Trophoblast cell (in vitro differentiated cells and primary cell): ENCODE measurements around the gene ZNF410.

Experiments used
- DNase-seq, 2 donors: peaks; one replicate each; pipeline ENCODE4 v3.0.0-alpha.2; 2016
- H2AFZ ChIP-seq: 2 replicates; pipeline ENCODE4 v1.6.1; 2013; ENCODE audit warnings: low read length, moderate library complexity, mild to moderate bottlenecking; ENCODE audit not compliant: insufficient read depth, poor library complexity
- H2AK5ac ChIP-seq: 2 replicates; pipeline ENCODE4 v1.6.1; 2013; ENCODE audit warnings: mild to moderate bottlenecking, low read length
- H2BK120ac ChIP-seq: 2 replicates; pipeline ENCODE4 v1.6.1; 2013; ENCODE audit warnings: low read length, mild to moderate bottlenecking, moderate library complexity; ENCODE audit not compliant: insufficient read depth, poor library complexity
- H2BK12ac ChIP-seq: 2 replicates; pipeline ENCODE4 v1.6.1; 2013; ENCODE audit warnings: mild to moderate bottlenecking, low read length, moderate library complexity
- H2BK5ac ChIP-seq: 2 replicates; pipeline ENCODE4 v1.6.1; 2013; ENCODE audit warnings: low read length, low read depth, moderate library complexity, mild to moderate bottlenecking; ENCODE audit not compliant: poor library complexity
- H3K14ac ChIP-seq: 2 replicates; pipeline ENCODE4 v1.6.1; 2013; ENCODE audit warnings: mild to moderate bottlenecking, low read length
- H3K18ac ChIP-seq: 2 replicates; pipeline ENCODE4 v1.6.1; 2013; ENCODE audit warnings: mild to moderate bottlenecking, low read length
- H3K23ac ChIP-seq: 2 replicates; pipeline ENCODE4 v1.6.1; 2013; ENCODE audit warnings: low read length
- H3K27ac ChIP-seq: 2 replicates; pipeline ENCODE4 v1.5.1; 2013; ENCODE audit warnings: low read depth, mild to moderate bottlenecking, inconsistent platforms, low read length, moderate library complexity
- H3K27me3 ChIP-seq: 2 replicates; pipeline ENCODE4 v1.6.1; 2013; ENCODE audit warnings: inconsistent platforms, mild to moderate bottlenecking, low read length, moderate library complexity; ENCODE audit not compliant: insufficient read depth
- H3K36me3 ChIP-seq, 2 experiments: 1 replicate in 1 of 2; 2 replicates in 1 of 2; pipeline ENCODE4 v1.6.1; 2013; ENCODE audit warnings: low read length in 2 of 2, mild to moderate bottlenecking in 2 of 2, moderate library complexity in 1 of 2; ENCODE audit not compliant: insufficient read depth in 2 of 2, control insufficient read depth in 1 of 2
- H3K4ac ChIP-seq: 2 replicates; pipeline ENCODE4 v1.6.1; 2013; ENCODE audit warnings: low read depth, mild to moderate bottlenecking, low read length, moderate library complexity
- H3K4me1 ChIP-seq, 2 experiments: 1 replicate in 1 of 2; 2 replicates in 1 of 2; pipeline ENCODE4 v1.6.1; 2013; ENCODE audit warnings: low read length in 2 of 2, mild to moderate bottlenecking in 2 of 2, moderate library complexity in 1 of 2; ENCODE audit not compliant: insufficient read depth in 2 of 2, control insufficient read depth in 1 of 2
- H3K4me2 ChIP-seq: 2 replicates; pipeline ENCODE4 v1.6.1; 2013; ENCODE audit warnings: inconsistent platforms, mild to moderate bottlenecking, low read length, moderate library complexity
- H3K4me3 ChIP-seq: 2 replicates; pipeline ENCODE4 v1.5.1; 2013; ENCODE audit warnings: mild to moderate bottlenecking, low read depth, low read length, inconsistent platforms
- H3K79me1 ChIP-seq: one replicate; pipeline ENCODE4 v1.6.1; 2013; ENCODE audit warnings: low read length
- H3K79me2 ChIP-seq: 2 replicates; pipeline ENCODE4 v1.6.1; 2013; ENCODE audit warnings: low read length, mild to moderate bottlenecking; ENCODE audit not compliant: control insufficient read depth, insufficient read depth, poor library complexity
- H3K9ac ChIP-seq: 2 replicates; pipeline ENCODE4 v1.6.1; 2013; ENCODE audit warnings: mild to moderate bottlenecking, low read length
- H3K9me3 ChIP-seq: 2 replicates; pipeline ENCODE4 v1.6.1; 2013; ENCODE audit warnings: low read depth, mild to moderate bottlenecking, control low read depth, inconsistent platforms, low read length; ENCODE audit not compliant: insufficient read depth
- H4K12ac ChIP-seq: 2 replicates; pipeline ENCODE4 v1.6.1; 2013; ENCODE audit warnings: low read depth, mild to moderate bottlenecking, low read length, moderate library complexity
- H4K8ac ChIP-seq: 2 replicates; pipeline ENCODE4 v1.6.1; 2013; ENCODE audit warnings: low read depth, mild to moderate bottlenecking, low read length, moderate library complexity
- H4K91ac ChIP-seq: one replicate; pipeline ENCODE4 v1.6.1; 2013; ENCODE audit warnings: low read depth, mild to moderate bottlenecking, low read length, moderate library complexity
- WGBS: extraction: QIAGEN DNeasy Blood & Tissue Kit; methylation state at CpG from one replicate; pipeline ENCODE4 v1.1.7; 2013; ENCODE audit warnings: missing lambda C conversion rate; ENCODE audit not compliant: insufficient read length, insufficient coverage; ENCODE audit errors: extremely low coverage; 5-methylcytosine and 5-hydroxymethylcytosine counted together

ZNF410 gene

DNA sequence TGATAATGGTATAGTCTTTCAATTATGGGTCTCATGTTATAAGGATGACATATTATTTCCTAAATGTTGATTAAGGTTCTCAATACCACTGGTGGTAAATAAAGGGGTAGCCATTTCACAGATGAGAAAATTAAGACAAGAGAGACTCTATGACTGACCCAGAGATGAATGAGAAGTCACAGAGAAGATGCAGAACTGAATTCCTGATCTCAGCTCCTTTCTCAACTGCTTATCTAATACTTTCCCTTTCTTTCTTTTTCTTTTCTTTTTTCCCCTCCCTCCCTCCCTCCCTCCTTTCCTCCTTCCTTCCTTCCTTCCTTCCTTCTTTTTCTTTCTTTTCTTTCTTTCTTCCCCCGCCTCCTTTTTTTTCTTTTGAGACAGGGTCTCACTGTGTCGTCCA, 43.4 kb upstream of the ZNF410 start:
- H2BK120ac ChIP-seq = no peak overlapping the region
- no peak overlapping the region for H3K4me3 ChIP-seq
- H3K9me3 ChIP-seq = no peaks in the 10 kb centered on the region
- no peaks in the 10 kb centered on the region for H3K36me3 ChIP-seq
- H2AK5ac ChIP-seq = no peak overlapping the region
- H2AFZ ChIP-seq = no peak overlapping the region
- H3K79me1 ChIP-seq = no peaks in the 10 kb centered on the region
- no peak overlapping the region for H2BK12ac ChIP-seq
- no peaks in the 10 kb centered on the region for H3K27me3 ChIP-seq
- no peak for DNase-seq
- H4K8ac ChIP-seq = no peak overlapping the region
- no peak overlapping the region for H3K14ac ChIP-seq
- no CpG with 5 or more reads among the region's 2 CpGs for WGBS
- H3K9ac ChIP-seq = no peak overlapping the region
- H3K18ac ChIP-seq = no peak overlapping the region
- no peak overlapping the region for H4K91ac ChIP-seq
- no peak overlapping the region for H2BK5ac ChIP-seq
- H3K79me2 ChIP-seq = no peaks in the 10 kb centered on the region
- no peak overlapping the region for H4K12ac ChIP-seq
- no peak overlapping the region for H3K4ac ChIP-seq
- H3K27ac ChIP-seq = no peak overlapping the region
- no peak overlapping the region for H3K23ac ChIP-seq
- H3K4me2 ChIP-seq = no peak overlapping the region
- H3K4me1 ChIP-seq = no peaks in the 10 kb centered on the region

- Histone ChIP-seq H3K9ac (no peak overlapping the region), H3K9me3 (no peaks in the 10 kb centered on the region), H3K4ac (no peak overlapping the region), H4K8ac (no peak overlapping the region), H3K27me3 (no peaks in the 10 kb centered on the region), H3K4me3 (no peak overlapping the region), H3K4me1 (peaks cover 5 to 6% of the 10 kb centered on the region in 2 experiments), H4K12ac (no peak overlapping the region), H3K14ac (no peak overlapping the region), H2AFZ (no peak overlapping the region), H3K23ac (no peak overlapping the region), H3K79me1 (peaks cover 7% of the 10 kb centered on the region), H3K36me3 (no peaks in the 10 kb centered on the region), H2BK5ac (no peak overlapping the region), H3K4me2 (no peak overlapping the region), H2BK12ac (no peak overlapping the region), H3K18ac (no peak overlapping the region), H2AK5ac (no peak overlapping the region), H3K27ac (no peak overlapping the region), H4K91ac (no peak overlapping the region), H3K79me2 (peaks cover 2% of the 10 kb centered on the region), H2BK120ac (no peak overlapping the region)
- DNase-seq = no peak
- whole genome bisulfite sequencing = no CpG with 5 or more reads among the region's 4 CpGs
These were observed 39.7 kb upstream of the ZNF410 start for GRCh38 chr14:73846947-73847346.

- WGBS = no CpG with 5 or more reads among the region's 6 CpGs
- Histone ChIP-seq H3K36me3 (peaks cover 0 to 2% of the 10 kb centered on the region in 2 experiments), H2AK5ac (no peak overlapping the region), H4K8ac (peak overlapping the region; percentile 72), H4K91ac (peak overlapping the region; percentile 77), H3K9ac (no peak overlapping the region), H3K23ac (no peak overlapping the region), H4K12ac (peak overlapping the region; percentile 61), H2BK5ac (peak overlapping the region; percentile 23), H2BK120ac (peak overlapping the region; percentile 84), H3K4ac (peak overlapping the region; percentile 12), H3K4me1 (peaks cover 8% of the 10 kb centered on the region in 2 experiments), H3K4me2 (peak overlapping the region; percentile 96), H3K79me2 (peaks cover 7% of the 10 kb centered on the region), H3K27ac (peak overlapping the region; percentile 71), H3K79me1 (peaks cover 14% of the 10 kb centered on the region), H3K18ac (peak overlapping the region; percentile 33), H3K9me3 (no peaks in the 10 kb centered on the region), H3K14ac (peak overlapping the region; percentile 3), H3K27me3 (no peaks in the 10 kb centered on the region), H3K4me3 (no peak overlapping the region), H2AFZ (peak overlapping the region; percentile 61), H2BK12ac (peak overlapping the region; percentile 23)
- peak; percentile 71 to 84 for DNase-seq
These were observed 35.7 kb upstream of the ZNF410 start for GRCh38 chr14:73851000-73851399.

GRCh38 chr14:73851567-73852382, 34.9 kb upstream of the ZNF410 start, which contains the start of gene PTGR2:
Gene PTGR2 (plus strand): TSS chr14:73851831. CDS start chr14:73858863, 7,032 bp downstream.
- H3K4ac ChIP-seq = peak within 1 kb of the TSS; percentile 85
- H3K27me3 ChIP-seq = no peaks in the 10 kb centered on the region
- peak within 1 kb of the TSS; percentile 23 for H2BK12ac ChIP-seq
- H3K4me3 ChIP-seq = peak within 1 kb of the TSS; percentile 79
- no CpG with 5 or more reads among the region's 51 CpGs for WGBS
- H3K36me3 ChIP-seq = peaks cover 0 to 2% of the 10 kb centered on the region in 2 experiments
- H3K14ac ChIP-seq = peak within 1 kb of the TSS; percentile 94
- peak within 1 kb of the TSS; percentile 86 for H3K27ac ChIP-seq
- H2BK5ac ChIP-seq = peak within 1 kb of the TSS; percentile 52
- H3K9me3 ChIP-seq = no peaks in the 10 kb centered on the region
- H3K4me1 ChIP-seq = peaks cover 8% of the 10 kb centered on the region in 2 experiments
- H3K4me2 ChIP-seq = peak within 1 kb of the TSS; percentile 96
- H3K79me2 ChIP-seq = peaks cover 7% of the 10 kb centered on the region
- peak within 1 kb of the TSS; percentile 80 for H4K8ac ChIP-seq
- H2AK5ac ChIP-seq = peak within 1 kb of the TSS; percentile 96
- DNase-seq = peak; percentile 95 to 96
- peak within 1 kb of the TSS; percentile 96 for H4K91ac ChIP-seq
- H3K23ac ChIP-seq = no peak within 1 kb of the TSS
- peak within 1 kb of the TSS; percentile 98 for H3K9ac ChIP-seq
- H3K79me1 ChIP-seq = peaks cover 14% of the 10 kb centered on the region
- H4K12ac ChIP-seq = peak within 1 kb of the TSS; percentile 98
- H2AFZ ChIP-seq = peak within 1 kb of the TSS; percentile 83
- peak within 1 kb of the TSS; percentile 95 for H3K18ac ChIP-seq
- H2BK120ac ChIP-seq = peak within 1 kb of the TSS; percentile 84
